Neural cell (in vitro differentiated cells): ENCODE measurements around the gene PGC.

Experiments used
- CTCF ChIP-seq: fragments of 450-650 bp; IDR thresholded peaks from 2 replicates; pipeline ENCODE4 v1.5.1; 2014; ENCODE audit warnings: antibody characterized with exemption, mild to moderate bottlenecking, moderate library complexity; ENCODE audit not compliant: poor library complexity, severe bottlenecking
- EP300 ChIP-seq: fragments of 450-650 bp; conservative IDR thresholded peaks from 2 replicates; pipeline ENCODE4 v1.6.1; 2014; ENCODE audit warnings: antibody characterized with exemption, mild to moderate bottlenecking, moderate library complexity; ENCODE audit not compliant: poor library complexity, severe bottlenecking
- EZH2 ChIP-seq: fragments of 200-600, 300-800 bp; shearing (Covaris generic), sonication (generic); IDR thresholded peaks from 2 replicates; pipeline ENCODE4 v1.6.1; 2014; ENCODE audit warnings: antibody characterized with exemption, low read length, borderline replicate concordance, mild to moderate bottlenecking; ENCODE audit not compliant: insufficient read depth, poor library complexity, severe bottlenecking
- POLR2AphosphoS5 ChIP-seq: IDR thresholded peaks from 2 replicates; pipeline ENCODE4 v1.6.1; 2012
- RAD21 ChIP-seq: fragments of 450-650 bp; conservative IDR thresholded peaks from 2 replicates; pipeline ENCODE4 v1.6.1; 2014; ENCODE audit warnings: antibody characterized with exemption, mild to moderate bottlenecking, moderate library complexity
- SMC3 ChIP-seq: fragments of 450-650 bp; conservative IDR thresholded peaks from 2 replicates; pipeline ENCODE4 v1.6.1; 2014; ENCODE audit warnings: antibody characterized with exemption, mild to moderate bottlenecking, moderate library complexity; ENCODE audit not compliant: poor library complexity
- TAF1 ChIP-seq: IDR thresholded peaks from 2 replicates; pipeline ENCODE4 v1.6.1; 2012; ENCODE audit warnings: low read depth

- TF ChIP-seq EZH2 (no peak), CTCF (no peak), RAD21 (no peak), EP300 (no peak), SMC3 (no peak), POLR2AphosphoS5 (no peak), TAF1 (no peak)
These were observed 55.0 kb downstream of the PGC start for GRCh38 chr6:41692080-41692675.
